Vagina (tissue), 2 donors: Measurements from ENCODE around the gene CNMD.

Source experiments
- POLR2A ChIP-seq, 2 donors: fragments of 450-650 bp; IDR thresholded peaks; one replicate each; pipeline ENCODE4 v1.6.1; 2017; ENCODE audit warnings: antibody characterized with exemption in 2 of 2, mild to moderate bottlenecking in 2 of 2, moderate library complexity in 2 of 2
- POLR2AphosphoS5 ChIP-seq, 2 donors: sonication (generic); formaldehyde crosslinking; IDR thresholded peaks; one replicate each; pipeline ENCODE4 v1.9.0; 2017; ENCODE audit warnings: antibody characterized with exemption in 2 of 2, mild to moderate bottlenecking in 2 of 2, low read depth in 1 of 2; ENCODE audit not compliant: insufficient read depth in 1 of 2
- TF ChIP-seq, protein P1 (sequence below), 3 experiments: fragments of 450-650 bp in 2 of 3; fragments of 200-600 bp in 1 of 3; sonication (generic) in 1 of 3; IDR thresholded peaks; one replicate each; pipeline ENCODE4 v1.5.1; 2017 to 2019; ENCODE audit warnings: antibody characterized with exemption in 3 of 3, mild to moderate bottlenecking in 2 of 3, moderate library complexity in 2 of 3

DNA sequence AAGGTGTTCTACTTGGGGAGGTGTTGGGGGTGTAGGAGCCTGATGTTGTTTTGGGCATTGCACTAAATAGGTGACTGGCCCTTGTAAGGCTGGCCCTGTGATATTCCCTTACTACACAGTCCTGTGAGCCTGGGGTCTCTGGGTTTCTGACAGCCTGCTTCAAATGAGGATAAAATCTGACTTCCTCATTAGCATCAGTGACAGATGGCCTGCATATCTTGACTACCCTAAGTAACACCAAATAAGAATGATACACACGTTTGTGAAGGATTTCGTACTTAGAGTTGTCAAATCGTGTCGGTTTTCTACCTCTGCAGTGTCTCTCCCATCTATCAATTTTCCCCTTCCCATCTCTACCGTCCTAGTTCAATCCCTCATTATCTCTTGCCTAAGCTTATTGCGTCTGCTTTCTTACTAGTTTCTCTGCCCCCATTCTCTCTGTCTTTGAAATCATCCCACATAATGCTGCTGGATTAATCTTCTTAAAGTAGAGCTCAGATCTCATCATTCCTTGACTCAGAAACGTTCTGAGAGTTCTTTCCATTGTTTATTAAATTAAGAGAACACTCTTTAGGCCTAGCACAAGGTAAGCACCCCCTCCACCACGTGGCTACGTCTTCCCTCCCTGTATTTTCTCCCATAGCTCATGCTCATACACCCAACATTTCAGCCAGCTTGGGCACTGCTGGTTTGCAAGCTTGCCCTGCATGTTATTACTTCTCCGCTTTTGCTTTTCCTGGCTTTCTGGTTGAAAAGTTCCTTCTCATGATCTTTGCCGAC, 26.2 kb upstream of the CNMD start:
- TF ChIP-seq, protein P1, sequence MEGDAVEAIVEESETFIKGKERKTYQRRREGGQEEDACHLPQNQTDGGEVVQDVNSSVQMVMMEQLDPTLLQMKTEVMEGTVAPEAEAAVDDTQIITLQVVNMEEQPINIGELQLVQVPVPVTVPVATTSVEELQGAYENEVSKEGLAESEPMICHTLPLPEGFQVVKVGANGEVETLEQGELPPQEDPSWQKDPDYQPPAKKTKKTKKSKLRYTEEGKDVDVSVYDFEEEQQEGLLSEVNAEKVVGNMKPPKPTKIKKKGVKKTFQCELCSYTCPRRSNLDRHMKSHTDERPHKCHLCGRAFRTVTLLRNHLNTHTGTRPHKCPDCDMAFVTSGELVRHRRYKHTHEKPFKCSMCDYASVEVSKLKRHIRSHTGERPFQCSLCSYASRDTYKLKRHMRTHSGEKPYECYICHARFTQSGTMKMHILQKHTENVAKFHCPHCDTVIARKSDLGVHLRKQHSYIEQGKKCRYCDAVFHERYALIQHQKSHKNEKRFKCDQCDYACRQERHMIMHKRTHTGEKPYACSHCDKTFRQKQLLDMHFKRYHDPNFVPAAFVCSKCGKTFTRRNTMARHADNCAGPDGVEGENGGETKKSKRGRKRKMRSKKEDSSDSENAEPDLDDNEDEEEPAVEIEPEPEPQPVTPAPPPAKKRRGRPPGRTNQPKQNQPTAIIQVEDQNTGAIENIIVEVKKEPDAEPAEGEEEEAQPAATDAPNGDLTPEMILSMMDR (IDR thresholded peaks at IDR 0.05), result no peak
- TF ChIP-seq POLR2A (IDR thresholded peaks at IDR 0.05), result no peak
- no peak for TF ChIP-seq POLR2AphosphoS5 (IDR thresholded peaks at IDR 0.05; ENCODE audit: insufficient read depth in 1 of 2, low read depth in 1 of 2)
